ENCODE data around the gene CHCHD5.

The CHCHD5 gene

DNA sequence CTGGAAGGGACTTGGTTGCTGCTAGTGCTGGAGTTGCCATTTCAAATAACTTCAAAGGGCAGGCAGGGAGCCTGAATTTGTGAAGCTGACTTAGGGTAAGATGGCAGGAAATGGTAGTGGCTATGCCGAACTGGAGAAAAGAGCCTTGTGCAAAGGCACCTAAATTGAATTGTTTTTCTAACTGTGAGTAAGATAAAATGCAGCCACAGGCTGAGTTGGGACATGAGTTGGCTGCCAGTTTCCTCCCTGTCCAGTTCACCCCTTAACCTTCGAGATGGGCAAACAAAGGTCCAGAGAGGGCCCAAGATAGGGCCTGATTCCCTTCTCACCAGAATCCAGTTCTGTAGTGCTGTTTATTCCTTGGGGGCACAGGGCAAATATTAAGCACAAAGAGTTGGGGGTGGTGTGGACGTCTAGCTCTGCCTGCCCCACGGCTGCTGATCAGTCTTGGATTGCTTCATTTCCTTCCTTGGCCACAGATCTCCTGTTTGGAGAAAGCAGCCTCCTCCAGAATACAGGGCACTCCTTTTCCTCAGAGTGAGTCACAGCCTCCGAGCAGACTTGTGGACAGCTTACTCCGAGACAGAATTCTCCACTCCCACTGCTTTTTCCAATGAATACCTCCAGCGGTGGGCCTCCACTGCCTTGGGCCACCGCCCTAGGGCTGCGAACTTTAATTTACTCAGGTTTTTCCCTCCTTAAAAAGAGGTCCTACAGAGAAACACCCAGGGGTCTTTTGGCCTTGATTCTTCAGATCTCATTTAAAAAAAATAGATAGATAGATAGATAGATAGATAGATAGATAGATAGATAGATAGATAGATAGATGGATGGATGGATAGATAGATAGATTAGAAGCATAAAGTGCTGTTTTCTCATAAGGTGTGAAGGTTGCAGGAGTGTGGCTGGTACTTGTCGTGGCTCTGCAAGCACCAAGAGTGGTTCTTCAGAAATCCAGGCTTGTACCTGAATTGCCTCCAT is 42.9 kb downstream of the CHCHD5 start:
- no peak for DNase-seq

DNA sequence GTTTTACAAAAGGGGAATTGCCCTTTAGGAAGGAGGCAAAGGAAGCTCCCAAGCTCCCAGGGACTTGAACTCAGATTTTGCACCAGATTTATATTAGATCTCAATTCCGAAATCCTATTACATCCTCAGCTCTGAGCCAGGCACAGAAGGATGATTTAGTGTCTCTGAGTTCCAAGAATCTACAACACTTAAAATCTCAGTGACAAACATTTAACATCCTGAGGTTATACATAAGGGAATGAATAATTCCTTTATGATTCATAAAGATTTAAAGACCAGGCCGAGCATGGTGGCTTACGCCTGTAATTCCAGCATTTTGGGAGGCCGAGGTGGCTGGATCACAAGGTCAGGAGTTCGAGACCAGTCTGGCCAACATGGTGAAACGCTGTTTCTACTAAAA is 44.8 kb downstream of the CHCHD5 start:
- DNase-seq = no peak

DNA sequence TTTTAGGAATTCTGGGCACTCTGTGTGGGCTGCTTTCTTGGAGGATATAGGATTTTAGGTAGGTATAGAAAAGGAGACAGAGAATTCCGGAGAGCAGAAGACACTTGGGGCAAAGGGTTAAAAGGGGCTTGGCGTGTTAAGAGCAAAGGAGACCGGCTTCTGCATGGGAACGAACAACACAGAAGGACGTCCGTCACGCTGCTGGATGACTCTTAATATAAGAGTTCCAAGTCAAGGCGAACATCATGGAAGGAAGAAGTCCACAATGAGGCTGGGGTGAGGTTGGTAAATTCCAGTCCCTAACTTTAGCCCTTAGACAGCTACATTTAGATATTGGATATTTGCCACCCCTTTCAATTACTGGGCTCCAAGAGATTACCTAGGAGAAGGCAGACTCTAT is 45.4 kb downstream of the CHCHD5 start:
- DNase-seq = no peak

DNA sequence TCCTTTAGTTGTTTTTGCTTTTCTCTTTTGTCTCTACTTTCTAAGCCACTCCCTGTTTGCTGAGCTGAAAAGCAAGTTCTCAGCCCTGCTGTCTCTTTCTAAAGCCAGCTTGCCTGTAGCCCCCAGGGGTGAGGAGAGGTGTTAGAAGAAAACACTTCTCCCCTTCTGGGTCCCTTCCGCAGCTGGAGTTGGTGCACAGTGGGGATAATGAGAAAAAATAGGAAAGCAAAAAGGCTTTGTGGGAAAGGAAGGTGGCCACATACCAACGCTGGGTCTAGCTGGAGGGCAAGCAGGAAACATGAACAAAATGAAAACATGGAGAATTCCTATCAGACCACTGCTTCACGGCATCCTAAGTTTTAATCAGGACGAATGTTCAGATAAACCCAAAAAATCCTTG is 45.9 kb downstream of the CHCHD5 start:
- no peak for DNase-seq

DNA sequence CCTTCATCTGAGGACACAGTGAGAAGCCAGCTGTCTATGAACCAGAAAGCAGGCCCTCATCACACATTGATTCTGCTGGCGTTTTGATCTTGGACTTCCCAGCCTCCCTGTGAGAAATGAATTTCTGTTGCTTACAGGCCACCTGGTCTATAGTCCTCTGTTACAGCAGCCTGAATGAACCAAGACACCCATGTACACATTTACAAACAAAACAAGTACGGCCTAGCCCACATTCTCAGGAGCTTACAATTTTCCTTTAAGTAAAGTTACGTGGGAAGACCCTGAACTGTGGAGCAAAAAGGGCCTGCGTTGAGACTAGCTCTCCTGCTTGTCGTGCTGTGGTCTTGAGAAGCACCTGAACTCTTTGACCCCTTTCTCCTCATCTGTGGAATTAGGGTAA is 49.3 kb downstream of the CHCHD5 start:
- no peak for DNase-seq

DNA sequence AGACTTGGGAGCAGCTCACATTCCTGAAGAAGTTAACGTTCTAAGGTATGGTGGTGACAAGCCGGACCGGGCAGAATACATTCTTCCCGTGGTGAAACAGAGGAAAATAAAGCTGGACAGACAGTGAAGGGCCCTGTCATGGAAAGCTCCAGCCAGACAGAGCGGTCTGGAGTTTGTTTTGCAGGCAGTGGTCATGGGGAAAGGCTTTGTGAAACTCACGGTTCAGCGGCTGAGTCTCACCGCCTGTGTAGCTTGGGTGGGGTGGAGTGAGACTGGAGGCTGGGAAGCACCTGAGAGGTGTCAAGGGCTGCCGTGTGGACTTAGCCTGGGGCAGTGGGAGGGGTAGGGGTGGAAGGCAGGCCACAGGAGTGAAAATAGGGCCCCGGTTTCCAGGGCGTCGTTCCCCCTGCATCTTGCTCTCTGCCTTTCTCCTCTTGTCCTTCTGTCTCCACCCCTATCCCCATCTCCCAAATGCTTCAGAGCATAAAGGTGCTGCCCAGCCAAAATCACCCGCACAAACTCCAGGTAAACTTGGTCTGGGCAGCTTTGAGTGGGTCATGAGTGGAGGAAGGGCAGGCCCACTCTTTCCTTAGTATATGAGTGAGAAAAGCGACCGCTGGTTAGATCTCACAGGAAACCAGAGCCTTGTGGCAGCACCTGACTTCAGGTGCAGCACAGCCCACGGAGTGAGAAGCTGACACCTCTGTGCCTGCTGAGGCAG is 49.9 kb downstream of the CHCHD5 start:
- no peak for DNase-seq

DNA sequence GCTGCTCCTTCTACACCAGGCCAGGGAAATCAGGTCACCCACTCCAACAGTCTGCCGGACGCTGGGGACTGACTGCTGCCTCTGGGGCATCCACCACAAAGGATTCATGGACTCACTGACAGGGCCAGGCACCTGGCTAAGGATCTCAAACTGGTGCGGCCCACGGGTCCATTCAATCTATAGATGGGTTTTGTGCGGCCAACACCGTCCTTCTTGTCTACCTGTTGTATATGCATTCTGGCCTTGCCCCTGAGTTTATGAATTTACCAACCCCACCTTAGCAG is 50.4 kb downstream of the CHCHD5 start:
- DNase-seq = no peak

DNA sequence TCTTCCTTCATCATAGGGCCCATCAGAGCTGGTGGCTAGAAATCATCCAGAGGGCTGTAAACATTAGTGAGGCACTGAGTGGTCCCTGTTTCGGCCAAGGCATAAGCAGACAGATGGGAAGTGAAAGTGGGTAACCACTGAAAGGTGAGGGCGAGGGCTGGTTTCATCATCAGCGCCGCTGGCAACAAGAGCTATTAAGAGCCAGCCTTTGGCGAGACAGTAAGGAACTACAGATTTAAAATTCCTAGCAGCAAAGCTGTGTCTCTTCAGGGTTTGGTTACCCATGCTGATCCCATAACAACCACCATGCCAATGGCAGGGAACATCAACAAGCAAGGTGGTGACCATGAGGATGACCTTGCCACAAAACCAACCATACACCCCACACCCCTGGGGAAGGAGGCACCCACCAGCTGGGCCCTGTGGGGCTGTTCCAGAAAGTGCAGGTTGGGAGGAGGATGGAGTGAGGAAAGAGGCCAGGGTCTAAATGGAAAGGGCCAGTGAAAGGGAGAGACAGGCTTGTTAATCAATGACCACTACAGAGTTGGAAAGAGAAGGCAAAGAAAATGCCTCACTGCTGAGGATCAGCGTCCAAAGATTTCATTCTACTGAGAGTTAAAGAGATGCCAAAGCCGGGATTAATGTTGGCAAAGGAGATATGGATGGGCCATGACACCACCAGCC is 52.3 kb downstream of the CHCHD5 start:
- no peak for DNase-seq

DNA sequence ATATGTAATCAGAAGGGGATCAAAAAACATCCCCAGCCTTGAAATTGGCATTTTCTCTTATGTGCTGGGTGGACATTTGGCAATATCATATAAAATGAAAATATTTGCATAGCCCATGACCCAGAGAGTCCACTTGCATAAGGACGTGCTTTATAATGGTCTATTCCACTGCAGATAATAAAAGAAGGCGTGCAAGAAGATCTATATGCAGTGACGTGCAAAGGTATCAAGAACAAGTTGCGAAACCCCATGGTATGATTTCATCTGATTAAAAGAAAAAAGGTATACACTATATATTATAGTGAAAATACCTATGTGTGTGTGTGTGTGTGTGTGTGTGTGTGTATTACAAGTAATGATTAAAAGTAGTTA is 52.9 kb downstream of the CHCHD5 start:
- DNase-seq = no peak
